Measurements from ENCODE around the gene RERE.

DNA sequence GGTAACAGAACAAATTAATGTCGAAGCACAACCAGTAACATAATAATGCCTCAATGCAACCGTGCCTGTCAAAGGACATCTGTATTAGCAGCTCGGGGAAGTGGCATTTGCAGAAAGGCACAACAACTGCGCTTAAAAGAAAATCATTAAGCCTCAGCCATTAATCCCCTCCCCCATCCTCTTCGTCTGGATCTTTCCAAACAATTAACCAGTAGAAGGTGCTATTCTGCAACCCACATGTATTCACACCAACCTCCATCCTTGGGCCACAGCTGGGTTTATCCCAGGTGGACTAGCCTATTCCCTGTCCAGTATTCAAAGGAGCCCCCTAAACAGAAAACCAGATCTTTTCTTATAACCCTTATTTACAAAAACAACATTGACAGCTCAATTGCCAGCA, 2.6 kb downstream of the RERE start:
- TF ChIP-seq, protein P1, sequence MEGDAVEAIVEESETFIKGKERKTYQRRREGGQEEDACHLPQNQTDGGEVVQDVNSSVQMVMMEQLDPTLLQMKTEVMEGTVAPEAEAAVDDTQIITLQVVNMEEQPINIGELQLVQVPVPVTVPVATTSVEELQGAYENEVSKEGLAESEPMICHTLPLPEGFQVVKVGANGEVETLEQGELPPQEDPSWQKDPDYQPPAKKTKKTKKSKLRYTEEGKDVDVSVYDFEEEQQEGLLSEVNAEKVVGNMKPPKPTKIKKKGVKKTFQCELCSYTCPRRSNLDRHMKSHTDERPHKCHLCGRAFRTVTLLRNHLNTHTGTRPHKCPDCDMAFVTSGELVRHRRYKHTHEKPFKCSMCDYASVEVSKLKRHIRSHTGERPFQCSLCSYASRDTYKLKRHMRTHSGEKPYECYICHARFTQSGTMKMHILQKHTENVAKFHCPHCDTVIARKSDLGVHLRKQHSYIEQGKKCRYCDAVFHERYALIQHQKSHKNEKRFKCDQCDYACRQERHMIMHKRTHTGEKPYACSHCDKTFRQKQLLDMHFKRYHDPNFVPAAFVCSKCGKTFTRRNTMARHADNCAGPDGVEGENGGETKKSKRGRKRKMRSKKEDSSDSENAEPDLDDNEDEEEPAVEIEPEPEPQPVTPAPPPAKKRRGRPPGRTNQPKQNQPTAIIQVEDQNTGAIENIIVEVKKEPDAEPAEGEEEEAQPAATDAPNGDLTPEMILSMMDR (IDR thresholded peaks at IDR 0.05; ENCODE audit: insufficient read depth, low read length, poor library complexity, severe bottlenecking), result no peak
- no peak for TF ChIP-seq EZH2phosphoT487 (conservative IDR thresholded peaks at IDR 0.05; ENCODE audit: low read length)

Data from SU-DHL-6 (cell line).